PC-9 (cell line): ENCODE measurements around the gene MIEF1. TPM values are rescaled to one million over a fixed set of nuclear protein-coding genes. Genes with fewer than 3 reads are reported as not detected.

ENCODE experiments used
- BruUV-seq: library from RNA; stranded (reverse); fragments of 400-500 nt; replicated peaks from 2 replicates; lab custom pipeline; 2021; lab: Mats Ljungman, UMichigan
- CTCF ChIA-PET: fragments of 300-600 bp; sonication (Branson Sonifier 250); formaldehyde crosslinking; loops from one replicate; lab custom pipeline; 2022; ENCODE audit warnings: antibody characterized with exemption; lab: Charles Lee
- POLR2A ChIA-PET: fragments of 300-600 bp; sonication (Branson Sonifier 250); formaldehyde crosslinking; loops from one replicate; lab custom pipeline; 2022; ENCODE audit warnings: antibody characterized with exemption; ENCODE audit not compliant: unreplicated experiment; lab: Charles Lee
- DNase-seq, 2 experiments: peaks; one replicate each; pipeline versions ENCODE4 v3.0.0 to v3.0.0-alpha.2; 2015 to 2022; ENCODE audit warnings: mixed read lengths in 1 of 2
- H2AFZ ChIP-seq: fragments of 200-600 bp; sonication (generic); 2 replicates; pipeline ENCODE4 v1.8.1; 2017; ENCODE audit warnings: antibody characterized with exemption
- H3F3A ChIP-seq: fragments of 200-600 bp; sonication (generic); 2 replicates; pipeline ENCODE4 v1.8.1; 2017; ENCODE audit warnings: antibody characterized with exemption, mild to moderate bottlenecking, low read depth; ENCODE audit not compliant: insufficient read depth
- H3K27ac ChIP-seq: fragments of 200-600 bp; sonication (generic); 2 replicates; pipeline ENCODE4 v1.6.1; 2016; ENCODE audit warnings: mixed run types
- H3K27me3 ChIP-seq: fragments of 200-600 bp; sonication (generic); 2 replicates; pipeline ENCODE4 v1.6.1; 2016; ENCODE audit warnings: low read depth, mixed run types; ENCODE audit not compliant: insufficient read depth
- H3K36me3 ChIP-seq: fragments of 200-600 bp; sonication (generic); 2 replicates; pipeline ENCODE4 v1.6.1; 2016; ENCODE audit warnings: low read depth, mixed run types
- H3K4me1 ChIP-seq: fragments of 200-600 bp; sonication (generic); replicated peaks from 2 replicates; pipeline ENCODE4 v1.6.1; 2016; ENCODE audit warnings: mixed run types; ENCODE audit not compliant: insufficient read depth
- H3K4me2 ChIP-seq: fragments of 200-600 bp; sonication (generic); 2 replicates; pipeline ENCODE4 v1.6.1; 2017; ENCODE audit warnings: mixed run types
- H3K4me3 ChIP-seq: fragments of 200-600 bp; sonication (generic); 2 replicates; pipeline ENCODE4 v1.6.1; 2016; ENCODE audit warnings: mixed run types
- H3K79me2 ChIP-seq: fragments of 200-600 bp; sonication (generic); 2 replicates; pipeline ENCODE4 v1.6.1; 2017; ENCODE audit warnings: low read depth, mixed run types
- H3K9me2 ChIP-seq: fragments of 200-600 bp; sonication (generic); 2 replicates; pipeline ENCODE4 v1.8.1; 2017; ENCODE audit warnings: mild to moderate bottlenecking; ENCODE audit not compliant: insufficient read depth
- H3K9me3 ChIP-seq: fragments of 200-600 bp; sonication (generic); 2 replicates; pipeline ENCODE4 v1.8.1; 2016; ENCODE audit warnings: low read depth; ENCODE audit not compliant: insufficient read depth
- H4K20me1 ChIP-seq: fragments of 200-600 bp; sonication (generic); 2 replicates; pipeline ENCODE4 v1.8.1; 2017; ENCODE audit not compliant: insufficient read depth
- CTCF ChIP-seq: fragments of 200-600 bp; sonication (generic); conservative IDR thresholded peaks from 2 replicates; pipeline ENCODE4 v1.6.1; 2017; ENCODE audit warnings: mixed run types, antibody characterized with exemption, mild to moderate bottlenecking, moderate library complexity
- EZH2 ChIP-seq: fragments of 200-600 bp; sonication (generic); IDR thresholded peaks from 2 replicates; pipeline ENCODE4 v1.8.0; 2017; ENCODE audit warnings: antibody characterized with exemption, low read depth
- intact Hi-C: fragments of 100-400 bp; cut with micrococcal nuclease; formaldehyde crosslinking; loops from one replicate; pipeline ENCODE4 v1.10.0; 2022; ENCODE audit not compliant: unreplicated experiment
- total RNA-seq: library from RNA; stranded (reverse); gene quantifications from 2 replicates; pipeline ENCODE4 v1.2.3, GENCODE V29; 2021

Gene MIEF1
- total RNA-seq, 1 experiment from 2014 or later: 36.9 TPM

- no peak overlapping the region for H3K27ac ChIP-seq
- no peak overlapping the region for H3K4me2 ChIP-seq
- peaks cover 20% of the 10 kb centered on the region for H3K4me1 ChIP-seq
- TF ChIP-seq CTCF: no peak
- TF ChIP-seq EZH2: no peak
- H3K79me2 ChIP-seq: no peaks in the 10 kb centered on the region
- no peak overlapping the region for H2AFZ ChIP-seq
- no peak for DNase-seq
- no peaks in the 10 kb centered on the region for H3K9me3 ChIP-seq
- POLR2A ChIA-PET: no interaction called here
- CTCF ChIA-PET: no interaction called here
- H4K20me1 ChIP-seq: no peaks in the 10 kb centered on the region
- intact Hi-C loops: no loop called here
- H3K27me3 ChIP-seq: peaks cover 6% of the 10 kb centered on the region
- H3K36me3 ChIP-seq: no peaks in the 10 kb centered on the region
- H3F3A ChIP-seq: peaks cover 26% of the 10 kb centered on the region
- BruUV-seq: no TSS peak
- no peak overlapping the region for H3K4me3 ChIP-seq
- H3K9me2 ChIP-seq: no peaks in the 10 kb centered on the region
Measured at GRCh38 chr22:39457556-39458443, 44.3 kb upstream of the MIEF1 start.

- H3K4me1 ChIP-seq: peaks cover 15% of the 10 kb centered on the region
- ChIA-PET CTCF (no interaction called here), POLR2A (no interaction called here)
- no peak overlapping the region for H3K27ac ChIP-seq
- no peaks in the 10 kb centered on the region for H3K79me2 ChIP-seq
- intact Hi-C loops: no loop called here
- peaks cover 21% of the 10 kb centered on the region for H3F3A ChIP-seq
- H3K9me3 ChIP-seq: no peaks in the 10 kb centered on the region
- H2AFZ ChIP-seq: no peak overlapping the region
- no TSS peak for BruUV-seq
- H3K4me3 ChIP-seq: no peak overlapping the region
- peaks cover 6% of the 10 kb centered on the region for H3K27me3 ChIP-seq
- no peak overlapping the region for H3K4me2 ChIP-seq
- H4K20me1 ChIP-seq: no peaks in the 10 kb centered on the region
- H3K36me3 ChIP-seq: no peaks in the 10 kb centered on the region
- DNase-seq: no peak
- TF ChIP-seq CTCF: no peak
- no peak for TF ChIP-seq EZH2
- no peaks in the 10 kb centered on the region for H3K9me2 ChIP-seq
Measured at GRCh38 chr22:39458444-39459083, 43.5 kb upstream of the MIEF1 start.

DNA sequence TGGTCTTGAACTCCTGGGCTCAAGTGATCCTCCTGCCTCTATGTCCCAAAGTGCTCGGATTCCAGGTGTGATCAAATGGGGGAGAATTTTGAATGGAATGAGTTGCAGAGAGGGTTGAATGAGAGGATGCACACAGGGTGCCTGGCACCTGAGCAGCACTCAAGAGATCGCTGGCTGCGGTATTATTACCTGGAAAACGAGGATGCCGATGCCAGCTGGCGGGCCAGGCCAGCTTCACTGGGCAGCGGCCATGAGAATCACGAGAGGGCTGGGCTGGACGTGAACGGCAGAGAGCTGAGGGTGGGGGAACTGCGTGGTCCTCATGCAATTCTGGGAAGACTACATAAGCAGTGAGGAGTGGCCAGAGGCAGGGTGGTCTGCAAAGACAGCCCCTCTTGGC lies 42.4 kb upstream of the MIEF1 start:
- Histone ChIP-seq H4K20me1 (no peaks in the 10 kb centered on the region), H3K4me2 (no peak overlapping the region), H3K79me2 (no peaks in the 10 kb centered on the region), H3F3A (peaks cover 11% of the 10 kb centered on the region), H3K27ac (no peak overlapping the region), H2AFZ (no peak overlapping the region), H3K9me3 (no peaks in the 10 kb centered on the region), H3K36me3 (no peaks in the 10 kb centered on the region), H3K9me2 (no peaks in the 10 kb centered on the region), H3K4me1 (peaks cover 8% of the 10 kb centered on the region), H3K4me3 (no peak overlapping the region), H3K27me3 (peaks cover 6% of the 10 kb centered on the region)
- BruUV-seq: no TSS peak
- intact Hi-C loops: no loop called here
- POLR2A ChIA-PET: no interaction called here
- TF ChIP-seq CTCF: no peak
- no peak for TF ChIP-seq EZH2
- no peak for DNase-seq
- CTCF ChIA-PET: interaction anchor here (0.5 kb wide), 1 partner anchor 62 kb away, joined by 16 read pairs; no protein-coding TSS in a partner anchor
